Stimulated activated CD8-positive, alpha-beta memory T cell treated with anti-CD3 and anti-CD28 coated beads, Interleukin-15, amount 100 ng/mL, for 48 hours (primary cell): ENCODE data around the gene PAPLN.
"Not testable (repeated sequence)": the region's sequence is repeated elsewhere in the genome, so short reads cannot be mapped to it uniquely, and the experiment has no call there.

Experiments used
- DNase-seq, 2 donors: peaks; one replicate each; pipeline ENCODE4 v3.0.0-alpha.2; 2020; ENCODE audit warnings: low read depth in 2 of 2

Gene PAPLN

DNA sequence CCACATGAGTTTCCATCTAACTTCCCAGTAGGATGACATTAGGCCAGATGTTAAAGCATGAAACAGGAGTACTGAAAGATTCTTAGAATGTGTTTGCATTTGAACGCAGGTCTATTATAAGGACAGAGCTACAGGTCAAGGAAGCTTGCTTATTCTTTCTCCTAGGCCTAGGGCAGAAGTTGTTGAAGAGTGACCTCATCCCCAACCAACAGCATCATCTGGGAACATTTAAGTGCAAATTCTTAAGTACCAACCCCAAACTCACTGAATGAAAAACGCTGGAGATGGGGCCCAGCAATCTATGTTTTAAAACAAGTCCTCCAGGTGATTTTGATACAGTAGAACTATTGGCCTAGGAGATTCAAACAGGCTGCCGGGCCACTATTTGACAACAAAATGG lies 52.4 kb downstream of the PAPLN start:
- DNase-seq, result no peak

DNA sequence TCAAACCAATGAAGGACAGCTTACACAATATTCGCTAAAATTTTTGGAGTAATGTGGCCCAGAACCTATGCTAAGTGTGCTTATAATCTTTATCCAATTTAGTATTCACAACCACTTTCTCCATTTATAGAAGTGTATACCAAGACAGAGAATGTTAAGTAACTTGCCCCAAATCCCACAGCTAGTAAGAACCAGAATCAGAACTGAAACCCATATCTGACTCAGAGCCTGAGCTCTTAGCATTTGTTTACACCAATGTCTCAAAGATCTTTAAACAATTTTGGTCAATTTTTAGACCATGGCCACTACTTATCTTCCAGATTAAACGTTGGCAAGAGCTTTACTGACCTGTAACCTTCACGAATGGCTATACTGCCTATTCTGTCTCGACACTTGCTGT lies 53.0 kb downstream of the PAPLN start:
- DNase-seq, result no peak

DNA sequence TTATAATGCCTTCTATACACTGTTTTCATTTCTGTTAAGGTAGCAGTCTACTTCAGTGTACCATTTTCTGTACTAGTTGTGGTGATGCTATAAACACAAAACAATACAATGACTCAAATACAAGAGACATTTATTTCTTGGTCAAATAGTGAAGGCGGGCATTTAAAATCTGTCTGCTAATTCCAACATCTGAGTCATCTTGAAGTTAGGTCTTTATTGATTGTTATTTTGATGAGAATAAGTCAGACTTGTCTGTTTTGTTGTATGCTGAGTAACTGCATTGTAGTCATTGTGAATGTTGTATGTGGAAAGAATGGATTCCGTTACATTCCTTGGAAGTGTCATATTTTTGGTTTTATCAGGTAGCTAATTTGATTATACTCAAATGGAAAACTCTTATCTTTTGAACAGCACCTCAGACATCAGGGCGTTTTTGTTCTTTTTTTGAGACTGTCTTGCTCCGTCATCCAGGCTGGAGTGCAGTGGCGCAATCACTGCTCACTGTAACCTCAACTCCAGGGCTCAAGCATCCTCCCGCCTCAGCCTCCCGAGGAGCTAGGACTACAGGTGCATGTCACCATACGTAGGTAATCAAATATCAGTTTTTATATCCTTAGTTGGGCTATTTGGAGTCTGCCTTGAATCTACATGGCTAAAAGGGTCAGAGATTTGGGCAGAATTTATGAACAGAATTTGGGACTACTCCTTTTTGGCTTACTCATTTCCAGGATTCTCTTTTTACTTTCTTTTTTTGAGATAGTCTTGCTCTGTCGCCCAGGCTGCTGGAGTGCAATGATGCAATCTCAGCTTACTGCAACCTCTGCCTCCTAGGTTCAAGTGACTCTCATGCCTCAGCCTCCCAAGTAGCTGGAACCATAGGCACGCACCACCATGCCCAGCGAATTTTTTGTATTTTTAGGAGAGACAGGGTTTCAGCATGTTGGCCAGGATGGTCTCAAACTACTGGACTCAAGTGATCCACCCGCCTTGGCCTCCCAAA lies 56.8 kb downstream of the PAPLN start:
- DNase-seq, result no peak

DNA sequence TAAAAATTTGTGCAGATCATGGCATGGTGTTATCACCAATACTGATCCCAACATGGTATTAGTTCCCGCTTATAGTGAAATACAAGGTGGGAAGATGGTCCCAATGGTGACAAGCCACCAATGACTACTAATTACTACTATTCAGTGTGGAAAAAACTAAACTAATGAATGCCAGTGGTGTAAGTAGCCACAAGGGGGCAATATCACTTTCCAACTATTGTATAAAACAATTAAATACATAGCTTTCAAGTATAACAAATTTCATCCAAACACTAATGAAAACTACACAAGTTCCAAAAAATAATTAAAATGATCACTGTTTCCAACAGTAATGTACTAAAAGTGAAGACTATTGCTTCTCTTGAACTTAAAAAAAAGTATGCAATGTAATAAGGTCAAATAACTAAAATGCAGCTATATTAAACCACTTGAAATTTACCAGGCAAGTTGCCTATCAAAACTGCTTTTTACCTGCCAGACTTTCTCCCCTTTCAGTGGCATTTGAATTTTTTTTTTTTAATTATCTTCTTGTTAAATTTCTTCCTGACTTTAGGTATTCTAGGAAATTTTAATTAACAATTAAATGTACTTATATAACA lies 58.0 kb downstream of the PAPLN start:
- no peak for DNase-seq

DNA sequence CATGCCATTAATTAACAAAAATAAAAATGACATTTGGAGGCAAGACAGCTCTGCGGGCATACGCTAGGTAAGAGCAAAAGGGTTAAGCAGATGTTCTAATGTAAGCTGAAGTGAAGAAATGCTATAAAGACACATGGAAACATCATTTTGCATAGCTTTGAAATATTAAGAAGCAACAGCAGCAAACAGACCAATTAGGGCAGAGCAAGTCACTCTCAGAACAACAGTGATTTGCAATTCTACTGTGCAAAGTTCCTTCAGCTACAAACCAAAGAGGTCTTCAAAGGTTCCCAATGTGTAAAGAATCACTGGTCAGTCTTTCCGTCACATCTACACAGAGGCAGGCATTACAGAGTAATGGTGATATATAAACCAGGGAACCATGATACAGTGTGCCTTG lies 68.2 kb downstream of the PAPLN start:
- DNase-seq, result no peak

DNA sequence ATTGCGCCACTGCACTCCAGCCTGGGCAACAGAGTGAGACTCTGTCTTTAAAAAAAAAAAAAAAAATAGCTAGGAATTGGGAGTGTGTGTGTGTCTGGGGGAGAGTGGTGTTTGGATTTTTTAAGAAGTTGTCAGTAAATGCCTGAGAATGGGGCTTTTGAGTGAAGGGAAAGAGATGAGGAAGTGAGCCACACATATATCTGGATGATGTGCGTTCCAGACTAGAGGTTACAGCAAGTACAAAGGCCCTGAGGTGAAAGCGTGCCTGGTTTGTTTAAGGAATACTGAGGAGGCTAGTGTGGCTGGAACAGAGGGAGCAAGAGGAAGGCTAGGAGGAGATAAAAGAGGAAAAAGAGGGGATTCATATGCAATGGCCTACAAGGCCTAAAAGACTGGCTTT lies 70.0 kb downstream of the PAPLN start:
- DNase-seq, result no peak

DNA sequence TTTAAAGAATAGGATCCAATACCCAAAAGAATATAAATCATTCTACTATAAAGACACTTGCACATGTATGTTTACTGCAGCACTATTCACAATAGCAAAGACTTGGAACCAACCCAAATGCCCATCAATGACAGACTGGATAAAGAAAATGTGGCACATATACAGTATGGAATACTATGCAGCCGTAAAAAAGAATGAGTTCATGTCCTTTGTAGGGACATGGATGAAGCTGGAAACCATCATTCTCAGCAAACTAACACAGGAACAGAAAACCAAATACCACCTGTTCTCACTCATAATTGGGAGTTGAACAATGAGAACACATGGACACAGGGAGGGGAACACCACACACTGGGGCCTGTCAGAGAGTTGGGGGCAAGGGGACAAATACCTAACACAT lies 71.9 kb downstream of the PAPLN start:
- not testable (repeated sequence) for DNase-seq

DNA sequence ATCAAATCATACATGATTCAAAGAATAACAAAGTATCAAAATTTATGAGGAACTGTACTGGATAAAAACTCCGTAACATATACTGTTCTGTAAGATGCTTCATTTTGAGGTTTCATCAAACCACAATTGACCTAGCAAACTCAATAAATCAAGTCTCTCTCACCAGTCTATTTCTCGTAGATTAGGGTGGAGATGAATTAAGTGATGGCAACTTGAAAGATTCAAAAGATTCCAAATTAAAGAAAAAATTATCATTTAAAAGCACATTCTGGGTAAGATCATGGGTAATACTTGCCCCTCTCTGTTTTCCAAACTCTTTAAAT lies 74.4 kb downstream of the PAPLN start:
- DNase-seq, result no peak

DNA sequence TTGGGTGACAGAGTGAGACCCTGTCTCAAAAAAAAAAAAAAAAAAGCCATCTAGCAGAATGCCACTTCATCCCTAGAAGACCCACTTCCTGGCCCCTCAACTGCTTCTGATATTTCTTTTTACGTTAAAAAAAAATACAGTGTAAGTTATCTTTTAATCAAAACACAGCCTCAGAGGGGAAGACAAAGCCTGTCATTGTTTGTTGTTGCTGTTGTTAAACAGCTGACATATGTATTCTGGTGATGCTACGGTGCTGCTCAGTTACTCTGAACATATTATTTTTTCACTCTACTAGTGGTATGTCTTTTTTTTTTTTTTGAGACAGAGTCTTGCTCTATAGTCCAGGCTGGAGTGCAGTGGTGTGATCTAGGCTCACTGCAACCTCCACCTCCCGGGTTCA lies 75.4 kb downstream of the PAPLN start:
- no peak for DNase-seq

DNA sequence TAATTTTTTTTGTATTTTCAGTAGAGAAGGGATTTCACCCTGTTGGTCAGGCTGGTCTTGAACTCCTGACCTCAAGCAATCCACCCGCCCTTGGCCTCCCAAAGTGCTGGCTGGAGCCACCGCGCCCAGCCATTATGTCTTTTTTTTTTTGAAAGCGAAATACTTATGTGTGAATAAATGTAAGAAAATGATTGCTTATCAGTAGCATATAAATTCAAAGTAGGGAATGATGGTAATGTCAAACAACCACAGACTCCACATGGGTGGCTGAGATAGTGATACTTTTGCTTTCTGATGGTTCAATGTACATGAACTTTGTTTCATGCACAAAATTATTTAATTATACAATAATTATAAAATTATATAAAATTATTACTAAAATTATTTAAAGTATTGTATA lies 75.8 kb downstream of the PAPLN start:
- no peak for DNase-seq

DNA sequence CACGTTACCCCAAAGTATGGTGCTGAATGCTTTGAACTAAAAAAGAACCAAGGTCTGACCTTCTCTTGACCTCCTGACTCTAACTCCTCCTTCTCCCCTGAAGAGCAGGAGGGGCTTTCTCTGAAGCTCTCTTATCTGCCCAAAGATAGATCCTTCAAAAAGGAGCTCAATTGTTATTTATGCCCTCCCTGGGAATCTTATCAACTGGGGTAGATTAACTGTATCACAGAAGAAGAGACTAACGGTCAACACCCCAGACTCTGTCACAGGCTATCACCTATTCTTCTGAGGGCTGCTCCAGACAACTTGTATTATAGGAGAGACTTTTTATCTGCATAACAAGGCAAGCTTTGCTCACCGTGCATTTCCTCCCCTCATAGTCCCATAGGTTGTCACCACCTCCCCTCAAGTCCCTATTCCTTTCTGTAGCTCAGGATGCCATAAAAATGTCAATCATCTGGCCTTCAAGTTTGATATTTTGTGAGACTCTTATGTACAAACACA lies 86.6 kb downstream of the PAPLN start:
- DNase-seq, result no peak
